Measurements from ENCODE around the gene PDGFC.

Gene PDGFC

GRCh38 chr4:156798438-156798837 is 173.2 kb downstream of the PDGFC start:
- no peaks in the 10 kb centered on the region for H3K79me2 ChIP-seq (ENCODE audit: insufficient read depth, low read depth)
- H2AFZ ChIP-seq (ENCODE audit: low read depth), result no peak overlapping the region
- no peaks in the 10 kb centered on the region for H3K36me3 ChIP-seq (ENCODE audit: insufficient read depth)
- no peak overlapping the region for H3K4me3 ChIP-seq (IDR thresholded peaks at IDR 0.05; ENCODE audit: insufficient read depth, low read depth, low read length)
- H4K20me1 ChIP-seq (ENCODE audit: insufficient read depth), result no peaks in the 10 kb centered on the region
- H3K4me1 ChIP-seq (ENCODE audit: low read depth, poor library complexity, severe bottlenecking), result no peaks in the 10 kb centered on the region
- H3K4me2 ChIP-seq, result no peak overlapping the region
- TF ChIP-seq, protein P1, sequence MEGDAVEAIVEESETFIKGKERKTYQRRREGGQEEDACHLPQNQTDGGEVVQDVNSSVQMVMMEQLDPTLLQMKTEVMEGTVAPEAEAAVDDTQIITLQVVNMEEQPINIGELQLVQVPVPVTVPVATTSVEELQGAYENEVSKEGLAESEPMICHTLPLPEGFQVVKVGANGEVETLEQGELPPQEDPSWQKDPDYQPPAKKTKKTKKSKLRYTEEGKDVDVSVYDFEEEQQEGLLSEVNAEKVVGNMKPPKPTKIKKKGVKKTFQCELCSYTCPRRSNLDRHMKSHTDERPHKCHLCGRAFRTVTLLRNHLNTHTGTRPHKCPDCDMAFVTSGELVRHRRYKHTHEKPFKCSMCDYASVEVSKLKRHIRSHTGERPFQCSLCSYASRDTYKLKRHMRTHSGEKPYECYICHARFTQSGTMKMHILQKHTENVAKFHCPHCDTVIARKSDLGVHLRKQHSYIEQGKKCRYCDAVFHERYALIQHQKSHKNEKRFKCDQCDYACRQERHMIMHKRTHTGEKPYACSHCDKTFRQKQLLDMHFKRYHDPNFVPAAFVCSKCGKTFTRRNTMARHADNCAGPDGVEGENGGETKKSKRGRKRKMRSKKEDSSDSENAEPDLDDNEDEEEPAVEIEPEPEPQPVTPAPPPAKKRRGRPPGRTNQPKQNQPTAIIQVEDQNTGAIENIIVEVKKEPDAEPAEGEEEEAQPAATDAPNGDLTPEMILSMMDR (conservative IDR thresholded peaks at IDR 0.05; ENCODE audit: low read depth, low read length), result no peak
- no peak overlapping the region for H3K9ac ChIP-seq
- no peak overlapping the region for H3K27ac ChIP-seq
- no peaks in the 10 kb centered on the region for H3K27me3 ChIP-seq (ENCODE audit: insufficient read depth, low read depth)

DNA sequence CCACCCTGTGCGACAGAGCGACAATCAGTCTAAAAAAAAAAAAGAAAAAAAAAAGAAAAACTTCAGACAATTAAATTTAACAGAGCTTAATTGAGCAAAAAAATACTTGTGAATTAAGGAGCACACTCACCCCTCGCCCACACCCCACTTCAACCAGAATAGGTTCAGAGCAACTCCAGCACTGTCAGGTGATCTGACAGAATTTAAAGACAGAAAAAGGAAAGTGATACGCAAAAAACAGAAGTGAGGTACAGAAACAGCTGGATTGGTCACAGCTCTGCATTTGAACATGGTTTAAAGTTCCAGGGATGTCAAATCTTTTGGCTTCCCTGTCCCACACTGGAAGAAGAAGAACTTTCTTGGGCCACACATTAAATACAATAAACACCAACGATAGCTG is 174.4 kb downstream of the PDGFC start:
- H3K4me2 ChIP-seq, result no peak overlapping the region
- no peak overlapping the region for H2AFZ ChIP-seq (ENCODE audit: low read depth)
- no peak overlapping the region for H3K4me3 ChIP-seq (IDR thresholded peaks at IDR 0.05; ENCODE audit: insufficient read depth, low read depth, low read length)
- H3K4me1 ChIP-seq (ENCODE audit: low read depth, poor library complexity, severe bottlenecking), result no peaks in the 10 kb centered on the region
- no peaks in the 10 kb centered on the region for H3K36me3 ChIP-seq (ENCODE audit: insufficient read depth)
- no peaks in the 10 kb centered on the region for H4K20me1 ChIP-seq (ENCODE audit: insufficient read depth)
- no peaks in the 10 kb centered on the region for H3K79me2 ChIP-seq (ENCODE audit: insufficient read depth, low read depth)
- TF ChIP-seq, protein P1 (conservative IDR thresholded peaks at IDR 0.05; ENCODE audit: low read depth, low read length), result no peak
- no peak overlapping the region for H3K9ac ChIP-seq
- no peaks in the 10 kb centered on the region for H3K27me3 ChIP-seq (ENCODE audit: insufficient read depth, low read depth)
- no peak overlapping the region for H3K27ac ChIP-seq

GRCh38 chr4:156795727-156796126 is 175.9 kb downstream of the PDGFC start:
- Histone ChIP-seq H3K27me3 (ENCODE audit: insufficient read depth, low read depth) (no peaks in the 10 kb centered on the region), H3K9ac (no peak overlapping the region), H3K4me3 (IDR thresholded peaks at IDR 0.05; ENCODE audit: insufficient read depth, low read depth, low read length) (no peak overlapping the region), H3K27ac (no peak overlapping the region), H2AFZ (ENCODE audit: low read depth) (no peak overlapping the region), H3K4me2 (no peak overlapping the region), H4K20me1 (ENCODE audit: insufficient read depth) (no peaks in the 10 kb centered on the region), H3K36me3 (ENCODE audit: insufficient read depth) (no peaks in the 10 kb centered on the region), H3K4me1 (ENCODE audit: low read depth, poor library complexity, severe bottlenecking) (no peaks in the 10 kb centered on the region), H3K79me2 (ENCODE audit: insufficient read depth, low read depth) (no peaks in the 10 kb centered on the region)
- TF ChIP-seq, protein P1 (conservative IDR thresholded peaks at IDR 0.05; ENCODE audit: low read depth, low read length), result no peak

- no peaks in the 10 kb centered on the region for H3K79me2 ChIP-seq (ENCODE audit: insufficient read depth, low read depth)
These were observed 176.7 kb downstream of the PDGFC start for GRCh38 chr4:156794863-156795262.

More at GRCh38 chr4:156794863-156795262, 176.7 kb downstream of the PDGFC start:
- H3K27me3 ChIP-seq (ENCODE audit: insufficient read depth, low read depth), result no peaks in the 10 kb centered on the region
- no peak overlapping the region for H3K4me3 ChIP-seq (IDR thresholded peaks at IDR 0.05; ENCODE audit: insufficient read depth, low read depth, low read length)
- H3K4me1 ChIP-seq (ENCODE audit: low read depth, poor library complexity, severe bottlenecking), result no peaks in the 10 kb centered on the region
- TF ChIP-seq, protein P1 (conservative IDR thresholded peaks at IDR 0.05; ENCODE audit: low read depth, low read length), result no peak
- H3K36me3 ChIP-seq (ENCODE audit: insufficient read depth), result no peaks in the 10 kb centered on the region
- H3K9ac ChIP-seq, result no peak overlapping the region
- H3K4me2 ChIP-seq, result no peak overlapping the region
- no peaks in the 10 kb centered on the region for H4K20me1 ChIP-seq (ENCODE audit: insufficient read depth)
- H2AFZ ChIP-seq (ENCODE audit: low read depth), result no peak overlapping the region
- no peak overlapping the region for H3K27ac ChIP-seq
